SJSA1 (cell line): ENCODE results near the gene APOD. TPM values are rescaled to one million over a fixed set of nuclear protein-coding genes. Genes with fewer than 3 reads are reported as not detected.

Experiments used
- DNase-seq, 2 experiments: peaks; one replicate each; pipeline ENCODE4 v3.0.0-alpha.2; 2015 to 2020; ENCODE audit warnings: low spot score in 2 of 2, low read depth in 1 of 2
- H3K27ac ChIP-seq: fragments of 250-450 bp; sonication (Bioruptor Pico); 2 replicates; pipeline ENCODE4 v1.5.1; 2020; ENCODE audit warnings: mild to moderate bottlenecking, moderate library complexity
- H3K27me3 ChIP-seq: fragments of 250-450 bp; sonication (Bioruptor Pico); replicated peaks from 2 replicates; pipeline ENCODE4 v1.5.1; 2020; ENCODE audit warnings: mild to moderate bottlenecking, moderate library complexity
- H3K36me3 ChIP-seq: fragments of 250-450 bp; sonication (Bioruptor Pico); 2 replicates; pipeline ENCODE4 v1.5.1; 2020; ENCODE audit warnings: mild to moderate bottlenecking
- H3K4me1 ChIP-seq: fragments of 250-450 bp; sonication (Bioruptor Pico); replicated peaks from 2 replicates; pipeline ENCODE4 v1.6.1; 2021; ENCODE audit warnings: mild to moderate bottlenecking
- H3K4me3 ChIP-seq: fragments of 250-450 bp; sonication (Bioruptor Pico); 2 replicates; pipeline ENCODE4 v1.5.1; 2020; ENCODE audit warnings: mild to moderate bottlenecking
- H3K9me3 ChIP-seq: fragments of 250-450 bp; sonication (Bioruptor Pico); replicated peaks from 2 replicates; pipeline ENCODE4 v1.5.1; 2020; ENCODE audit warnings: mild to moderate bottlenecking
- total RNA-seq: library from RNA; depleted of rRNA; stranded (reverse); fragments of >200 nt; shearing (Covaris generic); gene quantifications from 2 replicates; pipeline ENCODE4 v1.2.3, GENCODE V29; 2014; rRNA removed

Gene APOD
- total RNA-seq, 1 experiment from 2014 or later, result not detected

GRCh38 chr3:195532345-195532744, 51.4 kb downstream of the APOD start:
- Histone ChIP-seq H3K27ac (no peak overlapping the region), H3K4me1 (no peaks in the 10 kb centered on the region), H3K4me3 (no peak overlapping the region), H3K36me3 (peaks cover 7% of the 10 kb centered on the region), H3K27me3 (no peaks in the 10 kb centered on the region), H3K9me3 (no peaks in the 10 kb centered on the region)
- no peak for DNase-seq

- Histone ChIP-seq H3K36me3 (peaks cover 7% of the 10 kb centered on the region), H3K27ac (no peak overlapping the region), H3K4me3 (no peak overlapping the region), H3K4me1 (no peaks in the 10 kb centered on the region), H3K9me3 (no peaks in the 10 kb centered on the region), H3K27me3 (no peaks in the 10 kb centered on the region)
- DNase-seq, result no peak
Measured at GRCh38 chr3:195531683-195532082, 52.1 kb downstream of the APOD start.

- Histone ChIP-seq H3K9me3 (no peaks in the 10 kb centered on the region), H3K27ac (no peak overlapping the region), H3K4me1 (no peaks in the 10 kb centered on the region), H3K36me3 (peaks cover 18% of the 10 kb centered on the region), H3K4me3 (no peak overlapping the region), H3K27me3 (no peaks in the 10 kb centered on the region)
- no peak for DNase-seq
Measured at GRCh38 chr3:195526492-195526891, 57.2 kb downstream of the APOD start.

- Histone ChIP-seq H3K4me1 (no peaks in the 10 kb centered on the region), H3K36me3 (peaks cover 13% of the 10 kb centered on the region), H3K4me3 (no peak overlapping the region), H3K27me3 (no peaks in the 10 kb centered on the region), H3K27ac (no peak overlapping the region), H3K9me3 (no peaks in the 10 kb centered on the region)
- no peak for DNase-seq
Measured at GRCh38 chr3:195524171-195524896, 59.4 kb downstream of the APOD start.

- no peak for DNase-seq
- Histone ChIP-seq H3K4me3 (no peak overlapping the region), H3K27ac (no peak overlapping the region), H3K9me3 (no peaks in the 10 kb centered on the region), H3K36me3 (peaks cover 11% of the 10 kb centered on the region; the same call in 1 of the 2 replicates), H3K4me1 (no peaks in the 10 kb centered on the region), H3K27me3 (no peaks in the 10 kb centered on the region)
Measured at GRCh38 chr3:195522254-195523023, 61.3 kb downstream of the APOD start.

Other genes starting within 250 kb of the APOD start
- gene ACAP2, start 140.9 kb downstream of the APOD start, total RNA-seq, result 39.6 and 45.1 TPM in 2 replicates
- 54.8 and 75.1 TPM in 2 replicates for gene PPP1R2, start 40.6 kb downstream of the APOD start, total RNA-seq
- not detected in 2 replicates for gene MUC20, start 137.0 kb upstream of the APOD start, total RNA-seq
- not detected in 2 replicates for gene MUC4, start 228.0 kb upstream of the APOD start, total RNA-seq